HG03442 (cell line): ENCODE data around the gene ECM1.

Source experiments
- ATAC-seq: cut with Tn5 transposase; IDR thresholded peaks from one replicate; pipeline ENCODE4 v1.9.1; 2021; ENCODE audit warnings: mild to moderate bottlenecking, moderate library complexity; ENCODE audit not compliant: unreplicated experiment

Gene ECM1

DNA sequence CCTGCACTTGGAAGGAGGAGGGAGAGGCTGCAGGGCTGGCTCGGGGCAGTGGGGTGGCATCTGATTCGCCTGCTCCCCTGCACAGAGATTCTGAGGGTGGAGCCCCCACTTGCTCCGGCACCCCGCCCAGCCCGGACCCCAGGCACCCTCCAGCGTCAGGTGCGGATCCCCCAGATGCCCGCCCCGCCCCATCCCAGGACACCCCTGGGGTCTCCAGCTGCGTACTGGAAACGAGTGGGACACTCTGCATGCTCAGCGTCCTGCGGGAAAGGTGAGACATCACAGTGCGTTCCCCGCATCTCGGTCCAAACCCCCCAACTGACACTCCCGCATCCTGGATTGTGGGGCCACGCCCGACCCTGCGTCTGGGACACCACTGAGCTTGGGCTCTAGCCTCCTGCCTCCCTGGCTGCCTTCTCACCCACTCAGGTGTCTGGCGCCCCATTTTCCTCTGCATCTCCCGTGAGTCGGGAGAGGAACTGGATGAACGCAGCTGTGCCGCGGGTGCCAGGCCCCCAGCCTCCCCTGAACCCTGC is 49.2 kb downstream of the ECM1 start:
- ATAC-seq = no peak

DNA sequence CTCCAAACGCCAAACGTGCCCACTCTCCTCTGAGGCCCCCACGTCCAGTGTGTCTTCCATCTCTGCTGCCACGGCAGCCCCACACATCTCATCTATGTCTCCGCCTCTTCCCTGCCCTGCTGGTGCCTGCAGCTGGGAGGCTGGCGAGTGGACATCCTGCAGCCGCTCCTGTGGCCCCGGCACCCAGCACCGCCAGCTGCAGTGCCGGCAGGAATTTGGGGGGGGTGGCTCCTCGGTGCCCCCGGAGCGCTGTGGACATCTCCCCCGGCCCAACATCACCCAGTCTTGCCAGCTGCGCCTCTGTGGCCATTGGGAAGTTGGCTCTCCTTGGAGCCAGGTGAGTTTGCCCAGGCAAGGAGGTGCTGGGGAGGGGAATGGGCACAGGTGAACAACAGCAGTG is 49.9 kb downstream of the ECM1 start:
- no peak for ATAC-seq

DNA sequence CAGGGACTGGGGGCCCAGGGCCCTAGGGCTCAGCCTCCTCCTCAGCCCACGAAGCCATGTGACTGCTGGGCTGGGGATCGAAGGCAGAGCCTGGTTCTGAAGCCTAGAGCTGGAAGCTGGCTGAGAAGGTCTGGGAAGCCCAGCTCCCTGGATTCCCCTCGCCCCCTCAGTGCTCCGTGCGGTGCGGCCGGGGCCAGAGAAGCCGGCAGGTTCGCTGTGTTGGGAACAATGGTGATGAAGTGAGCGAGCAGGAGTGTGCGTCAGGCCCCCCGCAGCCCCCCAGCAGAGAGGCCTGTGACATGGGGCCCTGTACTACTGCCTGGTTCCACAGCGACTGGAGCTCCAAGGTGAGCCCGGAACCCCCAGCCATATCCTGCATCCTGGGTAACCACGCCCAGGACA is 50.4 kb downstream of the ECM1 start:
- no peak for ATAC-seq

DNA sequence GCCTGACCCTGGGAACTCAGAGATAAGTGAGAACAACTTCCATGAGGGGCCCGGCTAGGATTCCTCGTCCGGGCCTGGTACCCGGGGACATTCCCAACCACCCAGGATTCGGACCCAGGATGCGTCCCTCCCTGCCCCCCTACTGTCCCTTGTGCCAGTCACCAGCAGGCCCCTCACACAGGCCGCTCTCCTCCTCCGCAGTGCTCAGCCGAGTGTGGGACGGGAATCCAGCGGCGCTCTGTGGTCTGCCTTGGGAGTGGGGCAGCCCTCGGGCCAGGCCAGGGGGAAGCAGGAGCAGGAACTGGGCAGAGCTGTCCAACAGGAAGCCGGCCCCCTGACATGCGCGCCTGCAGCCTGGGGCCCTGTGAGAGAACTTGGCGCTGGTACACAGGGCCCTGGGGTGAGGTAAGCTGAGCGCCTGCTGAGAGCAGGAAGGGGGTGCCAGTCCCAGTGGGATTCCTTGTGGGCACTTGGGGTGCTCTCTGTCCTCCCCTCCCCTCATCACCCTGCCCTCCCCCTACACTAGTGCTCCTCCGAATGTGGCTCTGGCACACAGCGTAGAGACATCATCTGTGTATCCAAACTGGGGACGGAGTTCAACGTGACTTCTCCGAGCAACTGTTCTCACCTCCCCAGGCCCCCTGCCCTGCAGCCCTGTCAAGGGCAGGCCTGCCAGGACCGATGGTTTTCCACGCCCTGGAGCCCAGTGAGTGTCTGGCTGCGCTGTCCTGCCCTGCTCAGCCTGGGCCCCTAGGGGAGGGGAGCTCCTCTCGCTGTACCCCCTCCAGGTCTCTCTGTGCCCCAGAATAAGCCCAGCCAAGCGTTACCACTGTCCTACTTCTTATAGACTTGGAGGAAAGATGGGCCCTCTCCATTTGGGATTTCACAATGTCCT is 51.1 kb downstream of the ECM1 start:
- no peak for ATAC-seq

DNA sequence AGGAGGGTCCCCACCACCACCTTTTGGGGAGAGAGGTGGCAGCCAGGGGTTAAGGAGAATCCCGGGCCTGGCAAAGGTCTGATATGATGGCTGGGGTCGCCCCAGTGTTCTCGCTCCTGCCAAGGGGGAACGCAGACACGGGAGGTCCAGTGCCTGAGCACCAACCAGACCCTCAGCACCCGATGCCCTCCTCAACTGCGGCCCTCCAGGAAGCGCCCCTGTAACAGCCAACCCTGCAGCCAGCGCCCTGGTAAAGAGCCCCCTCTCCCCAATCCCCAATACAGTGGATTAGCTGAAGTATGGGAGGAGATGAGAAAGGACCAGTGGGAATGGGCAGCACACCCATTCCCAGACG is 51.7 kb downstream of the ECM1 start:
- ATAC-seq = no peak

DNA sequence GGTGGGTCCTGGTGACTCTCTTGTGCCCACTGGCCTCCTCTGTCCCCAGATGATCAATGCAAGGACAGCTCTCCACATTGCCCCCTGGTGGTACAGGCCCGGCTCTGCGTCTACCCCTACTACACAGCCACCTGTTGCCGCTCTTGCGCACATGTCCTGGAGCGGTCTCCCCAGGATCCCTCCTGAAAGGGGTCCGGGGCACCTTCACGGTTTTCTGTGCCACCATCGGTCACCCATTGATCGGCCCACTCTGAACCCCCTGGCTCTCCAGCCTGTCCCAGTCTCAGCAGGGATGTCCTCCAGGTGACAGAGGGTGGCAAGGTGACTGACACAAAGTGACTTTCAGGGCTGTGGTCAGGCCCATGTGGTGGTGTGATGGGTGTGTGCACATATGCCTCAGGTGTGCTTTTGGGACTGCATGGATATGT is 52.1 kb downstream of the ECM1 start:
- no peak for ATAC-seq

DNA sequence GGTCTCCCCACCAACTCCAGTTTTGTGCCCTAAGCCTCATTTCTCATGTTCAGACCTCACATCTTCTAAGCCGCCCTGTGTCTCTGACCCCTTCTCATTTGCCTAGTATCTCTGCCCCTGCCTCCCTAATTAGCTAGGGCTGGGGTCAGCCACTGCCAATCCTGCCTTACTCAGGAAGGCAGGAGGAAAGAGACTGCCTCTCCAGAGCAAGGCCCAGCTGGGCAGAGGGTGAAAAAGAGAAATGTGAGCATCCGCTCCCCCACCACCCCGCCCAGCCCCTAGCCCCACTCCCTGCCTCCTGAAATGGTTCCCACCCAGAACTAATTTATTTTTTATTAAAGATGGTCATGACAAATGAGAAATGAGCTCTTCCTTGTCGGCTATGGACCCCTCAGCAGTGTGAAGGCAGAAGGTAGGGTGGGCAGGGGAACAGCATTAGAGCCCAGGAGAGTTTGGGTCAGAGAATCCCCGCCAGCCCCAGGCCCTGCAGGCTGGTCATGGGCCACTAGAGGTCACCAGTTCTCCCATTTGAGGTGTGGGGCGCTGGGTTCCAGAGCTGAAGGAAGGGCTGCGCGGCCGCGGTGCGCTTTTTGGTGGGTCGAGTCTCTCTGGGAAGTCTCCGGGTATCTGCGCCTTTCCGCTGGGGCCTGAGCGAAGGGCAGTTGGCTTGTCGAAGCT is 52.8 kb downstream of the ECM1 start:
- ATAC-seq = peak; percentile 33

DNA sequence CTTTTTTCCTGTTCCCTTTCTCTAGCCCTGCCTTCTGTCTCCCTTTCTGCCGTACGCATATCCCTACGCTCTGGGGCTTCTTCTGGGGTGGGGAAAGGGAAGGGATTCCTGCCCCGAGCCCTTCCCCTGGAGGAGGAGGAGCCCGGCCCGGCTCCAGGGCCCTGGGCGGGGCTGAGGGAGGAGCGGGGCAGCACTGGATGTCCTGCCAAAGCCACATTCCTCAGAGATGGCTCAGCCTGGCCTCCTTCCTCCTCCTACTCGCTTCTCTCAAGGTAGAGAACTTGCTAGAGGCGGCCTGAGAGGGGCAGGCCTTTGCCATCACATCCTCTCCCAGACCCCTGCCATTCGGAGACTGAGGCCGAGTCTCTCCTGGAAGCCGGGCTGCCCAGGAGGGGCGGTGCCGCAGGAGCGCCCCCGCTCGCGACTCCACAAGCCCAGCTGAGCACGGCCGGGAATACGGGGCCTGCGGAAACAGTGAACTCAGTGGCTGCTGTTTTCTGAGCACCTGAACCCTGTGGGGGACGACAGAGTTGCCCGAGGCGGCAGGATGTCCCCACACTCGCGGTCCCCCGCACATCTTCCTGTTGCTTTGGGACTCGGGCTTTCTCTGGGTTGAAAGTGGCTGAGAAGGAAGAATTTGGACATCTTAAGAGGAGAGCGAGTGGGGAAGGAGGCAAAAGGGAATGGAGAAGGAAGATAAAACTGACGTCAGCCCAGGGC is 53.5 kb downstream of the ECM1 start:
- ATAC-seq = peak; percentile 12

DNA sequence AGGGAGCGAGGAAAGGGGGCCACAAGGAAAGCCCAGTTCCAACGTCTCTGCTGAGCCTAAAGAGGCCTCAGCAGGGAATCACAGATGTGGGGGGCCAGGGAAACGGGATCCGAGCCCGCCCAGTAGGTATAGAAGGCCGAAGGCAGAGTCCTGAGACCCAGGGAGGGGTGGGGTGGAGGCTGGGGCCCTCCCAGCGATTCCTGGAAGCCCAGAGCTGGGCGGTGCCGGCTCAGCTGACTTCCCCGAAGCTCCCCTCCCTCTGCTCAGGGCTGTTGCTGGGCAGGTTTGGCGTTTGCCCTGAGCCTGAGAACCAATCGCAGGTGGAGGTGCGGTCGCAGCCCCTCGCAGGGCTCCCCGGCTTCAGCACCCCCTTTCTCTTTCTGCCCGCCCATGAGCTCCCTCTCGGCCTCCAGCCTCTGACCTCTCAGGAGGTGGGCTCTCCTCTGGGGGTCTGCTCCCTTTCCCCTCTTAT is 54.1 kb downstream of the ECM1 start:
- peak; percentile 31 for ATAC-seq

DNA sequence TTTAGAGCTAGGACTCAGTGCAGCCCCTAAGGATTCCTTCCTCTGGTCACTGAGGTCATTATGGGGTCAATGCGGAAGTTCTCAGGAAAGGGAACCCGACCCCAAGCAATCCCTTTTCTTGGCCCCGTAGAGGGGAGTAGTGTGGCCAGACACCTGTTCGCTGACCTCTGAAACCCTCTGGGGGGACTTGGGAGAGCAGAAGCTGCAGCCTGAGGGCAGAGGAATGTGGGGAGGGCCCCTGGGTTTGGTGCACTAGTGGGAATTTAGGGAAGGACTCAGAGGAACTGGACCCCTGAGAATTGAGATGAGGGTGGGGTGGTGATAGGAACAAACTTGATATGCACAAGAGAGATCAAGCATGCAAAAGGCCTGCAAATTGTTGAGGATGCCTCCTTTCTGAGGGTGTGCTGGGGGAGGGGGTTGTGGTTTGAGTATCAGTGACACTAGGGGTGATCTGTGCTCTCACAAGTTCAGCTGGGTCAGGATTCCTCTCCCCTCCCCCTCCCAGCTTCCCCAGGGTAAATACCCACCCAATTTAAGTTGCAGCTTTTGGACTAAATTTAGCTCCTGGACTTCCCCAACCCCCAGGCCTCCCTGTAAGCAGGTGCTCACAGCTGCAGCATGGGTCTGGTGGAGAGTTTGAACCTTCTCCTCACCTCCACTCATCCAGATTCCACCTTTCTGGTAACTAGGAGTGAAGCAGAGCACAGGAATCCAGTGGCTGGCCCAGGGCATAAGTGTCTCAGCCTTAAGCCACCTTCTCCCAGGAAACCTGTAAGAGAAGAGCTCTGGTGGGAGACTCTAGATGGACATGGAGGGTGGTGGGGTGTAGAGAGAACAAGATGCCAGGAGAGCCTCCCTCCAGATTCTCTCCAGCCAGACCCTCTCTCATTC is 54.8 kb downstream of the ECM1 start:
- peak; percentile 31 for ATAC-seq
